Bronchus fibroblast of lung (primary cell): ENCODE measurements around the gene TCEANC. TPM values are rescaled to one million over a fixed set of nuclear protein-coding genes. Genes with fewer than 3 reads are reported as not detected.

Experiments used
- total RNA-seq: library from RNA; depleted of rRNA; stranded (reverse); fragments of >200 nt; gene quantifications from 2 replicates; pipeline ENCODE4 v1.2.3, GENCODE V29; 2015

Gene TCEANC, protein sequence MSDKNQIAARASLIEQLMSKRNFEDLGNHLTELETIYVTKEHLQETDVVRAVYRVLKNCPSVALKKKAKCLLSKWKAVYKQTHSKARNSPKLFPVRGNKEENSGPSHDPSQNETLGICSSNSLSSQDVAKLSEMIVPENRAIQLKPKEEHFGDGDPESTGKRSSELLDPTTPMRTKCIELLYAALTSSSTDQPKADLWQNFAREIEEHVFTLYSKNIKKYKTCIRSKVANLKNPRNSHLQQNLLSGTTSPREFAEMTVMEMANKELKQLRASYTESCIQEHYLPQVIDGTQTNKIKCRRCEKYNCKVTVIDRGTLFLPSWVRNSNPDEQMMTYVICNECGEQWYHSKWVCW
- 0.67 and 1.3 TPM in 2 replicates for total RNA-seq

DNA sequence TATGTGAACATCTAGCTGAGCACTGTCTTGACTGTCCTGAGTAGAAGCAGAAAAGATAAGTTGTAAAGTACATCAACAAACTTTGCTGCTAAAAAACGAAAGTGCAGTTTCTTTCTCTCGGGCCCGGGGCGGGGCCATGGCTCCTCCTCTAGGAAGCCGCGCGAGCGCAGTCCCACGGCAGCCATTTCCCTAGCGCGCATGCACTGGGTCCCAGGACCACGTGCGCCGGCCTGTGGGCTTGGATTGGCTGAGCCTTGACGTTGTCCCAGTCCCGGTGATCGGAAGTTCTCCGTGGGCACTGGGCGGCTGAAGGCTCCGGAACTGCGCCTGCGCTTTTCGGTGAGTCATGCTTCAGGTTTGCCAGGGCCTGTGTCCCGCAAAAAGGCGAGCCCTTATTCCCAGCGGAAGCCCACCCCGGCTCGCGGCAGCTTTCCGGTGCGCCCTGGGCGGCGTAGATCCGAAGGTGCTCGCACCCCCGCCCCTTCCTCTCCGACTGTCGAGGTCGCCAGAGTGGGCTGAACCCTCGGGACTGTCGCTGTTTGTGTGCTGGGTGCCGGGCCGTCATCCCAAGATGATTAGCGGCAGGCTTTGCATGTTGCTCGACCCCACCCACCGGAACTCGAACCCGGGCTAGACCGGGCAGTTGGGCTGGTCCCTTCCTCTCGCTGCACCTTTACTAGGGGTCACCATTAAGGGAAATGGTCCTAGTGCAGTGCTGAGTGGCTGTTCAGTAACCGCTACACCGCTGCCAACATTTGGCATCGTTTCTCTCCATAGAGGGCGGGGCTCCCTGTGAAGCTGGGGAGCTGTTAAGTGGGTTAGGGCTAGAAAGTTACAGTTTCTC, at the start of gene TCEANC:
TCEANC (plus strand) TSS at position 292 of the 844 bp plus-strand sequence. CDS start 9,368 bp downstream, outside the sequence.

DNA sequence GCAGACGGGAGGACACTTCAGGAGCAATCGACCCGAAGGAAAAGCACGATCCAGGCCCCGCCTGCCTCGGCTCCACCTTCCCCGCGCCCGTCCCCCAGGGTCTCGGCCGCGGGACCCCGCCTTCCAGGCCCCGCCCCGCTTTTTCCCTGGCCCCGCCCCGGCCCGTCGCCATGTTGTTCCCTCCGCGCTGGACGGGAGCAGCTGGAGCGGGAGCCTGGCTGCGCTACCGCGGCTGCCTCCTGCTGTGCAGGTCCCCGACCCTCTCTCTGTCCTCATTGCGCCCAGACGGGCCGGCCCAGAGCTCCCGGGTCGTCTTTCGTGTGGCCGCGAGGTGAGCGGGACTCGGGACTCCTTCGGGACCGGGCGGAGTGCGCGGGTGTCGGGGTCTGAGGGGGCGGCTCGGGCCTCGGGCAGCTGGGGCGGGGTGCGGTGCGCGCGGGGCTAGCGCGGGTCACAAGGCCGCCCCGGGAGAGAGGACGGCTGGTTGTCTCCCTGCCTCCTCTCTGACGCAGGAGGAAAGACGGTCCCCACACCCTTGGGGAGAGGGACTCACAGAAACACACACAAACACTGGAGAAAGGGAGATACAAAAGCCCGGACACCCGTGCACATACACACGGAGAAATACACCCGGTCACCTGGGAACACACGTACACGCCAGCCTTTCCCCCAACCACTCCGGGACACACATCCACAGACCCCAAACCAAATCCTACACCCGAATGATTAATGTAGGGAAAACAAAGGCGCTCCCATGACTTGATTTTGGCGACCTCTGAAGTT, 36.2 kb downstream of the TCEANC start, which contains the start of gene RAB9A:
RAB9A (plus strand) TSS at position 171 of the 783 bp plus-strand sequence. CDS start 19,619 bp downstream, outside the sequence.

Other genes starting within 250 kb of the TCEANC start
- 0.15 and 0.34 TPM in 2 replicates for gene EGFL6, start 83.5 kb upstream of the TCEANC start, total RNA-seq
- gene RAB9A, start 36.0 kb downstream of the TCEANC start, total RNA-seq, result 19.2 and 21.6 TPM in 2 replicates
- 8.0 and 8.2 TPM in 2 replicates for gene TRAPPC2, start 81.5 kb downstream of the TCEANC start, total RNA-seq
- gene OFD1, start 81.6 kb downstream of the TCEANC start, total RNA-seq, result 4.6 and 5.5 TPM in 2 replicates
- 9.4 and 13.2 TPM in 2 replicates for gene GPM6B, start 164.0 kb downstream of the TCEANC start, total RNA-seq